ENCODE results near the gene SLC16A12.

SLC16A12 gene

GRCh38 chr10:89421018-89421476, 114.3 kb downstream of the SLC16A12 start:
- no peak for TF ChIP-seq EZH2phosphoT487 (IDR thresholded peaks at IDR 0.05; ENCODE audit: low read depth)
- no peak for TF ChIP-seq CTCF (IDR thresholded peaks at IDR 0.05; ENCODE audit: low read depth, low read length)
- 0 out of 2 replicates have a peak, but pooled peaks cover 3% of the 10 kb centered on the region for H4K20me1 ChIP-seq (ENCODE audit: insufficient read depth, low read length)

GRCh38 chr10:89419548-89419947, 115.8 kb downstream of the SLC16A12 start:
- TF ChIP-seq CTCF (IDR thresholded peaks at IDR 0.05; ENCODE audit: low read depth, low read length) (peak; percentile 37), EZH2phosphoT487 (IDR thresholded peaks at IDR 0.05; ENCODE audit: low read depth) (no peak)
- Histone ChIP-seq H3K27ac (ENCODE audit: low read length) (no peak overlapping the region), H3K36me3 (replicated peaks; ENCODE audit: low read depth, low read length) (peaks cover 25% of the 10 kb centered on the region), H3K4me1 (ENCODE audit: low read length) (peaks cover 11% of the 10 kb centered on the region; the same call in 1 of the 2 replicates), H3K9me3 (ENCODE audit: insufficient read depth, low read length) (no peaks in the 10 kb centered on the region), H3K4me3 (ENCODE audit: low read length) (no peak overlapping the region), H3K79me2 (ENCODE audit: low read length) (peaks cover 52% of the 10 kb centered on the region), H3K9ac (ENCODE audit: low read length) (no peak overlapping the region), H4K20me1 (ENCODE audit: insufficient read depth, low read length) (0 out of 2 replicates have a peak, but pooled peaks cover 3% of the 10 kb centered on the region), H3K27me3 (ENCODE audit: low read depth, low read length) (no peaks in the 10 kb centered on the region), H2AFZ (ENCODE audit: low read depth, low read length) (no peak overlapping the region), H3K4me2 (ENCODE audit: low read length) (0 out of 2 replicates have a peak overlapping the region, but pooled peaks have one; percentile 0)

More at GRCh38 chr10:89421018-89421476, 114.3 kb downstream of the SLC16A12 start:
- no peak overlapping the region for H2AFZ ChIP-seq (ENCODE audit: low read depth, low read length)
- no peak overlapping the region for H3K4me3 ChIP-seq (ENCODE audit: low read length)
- no peak overlapping the region for H3K4me2 ChIP-seq (ENCODE audit: low read length)
- peaks cover 37% of the 10 kb centered on the region for H3K79me2 ChIP-seq (ENCODE audit: low read length)
- no peaks in the 10 kb centered on the region for H3K9me3 ChIP-seq (ENCODE audit: insufficient read depth, low read length)
- no peak overlapping the region for H3K27ac ChIP-seq (ENCODE audit: low read length)
- H3K27me3 ChIP-seq (ENCODE audit: low read depth, low read length): no peaks in the 10 kb centered on the region
- peaks cover 5% of the 10 kb centered on the region; the same call in 1 of the 2 replicates for H3K4me1 ChIP-seq (ENCODE audit: low read length)
- H3K36me3 ChIP-seq (replicated peaks; ENCODE audit: low read depth, low read length): peaks cover 24% of the 10 kb centered on the region
- H3K9ac ChIP-seq (ENCODE audit: low read length): no peak overlapping the region

GRCh38 chr10:89416465-89416864, 118.9 kb downstream of the SLC16A12 start:
- Histone ChIP-seq H3K27ac (ENCODE audit: low read length) (no peak overlapping the region), H2AFZ (ENCODE audit: low read depth, low read length) (no peak overlapping the region), H3K9ac (ENCODE audit: low read length) (no peak overlapping the region), H4K20me1 (ENCODE audit: insufficient read depth, low read length) (0 out of 2 replicates have a peak, but pooled peaks cover 3% of the 10 kb centered on the region), H3K4me3 (ENCODE audit: low read length) (no peak overlapping the region), H3K27me3 (ENCODE audit: low read depth, low read length) (no peaks in the 10 kb centered on the region), H3K79me2 (ENCODE audit: low read length) (peaks cover 58% of the 10 kb centered on the region), H3K36me3 (replicated peaks; ENCODE audit: low read depth, low read length) (peaks cover 25% of the 10 kb centered on the region), H3K4me2 (ENCODE audit: low read length) (peak overlapping the region; percentile 91; the same call in 1 of the 2 replicates), H3K4me1 (ENCODE audit: low read length) (peaks cover 16% of the 10 kb centered on the region), H3K9me3 (ENCODE audit: insufficient read depth, low read length) (no peaks in the 10 kb centered on the region)
- TF ChIP-seq CTCF (IDR thresholded peaks at IDR 0.05; ENCODE audit: low read depth, low read length): no peak
- TF ChIP-seq EZH2phosphoT487 (IDR thresholded peaks at IDR 0.05; ENCODE audit: low read depth): no peak

GRCh38 chr10:89414879-89415821, 120.2 kb downstream of the SLC16A12 start:
- TF ChIP-seq CTCF (IDR thresholded peaks at IDR 0.05; ENCODE audit: low read depth, low read length): no peak
- no peak for TF ChIP-seq EZH2phosphoT487 (IDR thresholded peaks at IDR 0.05; ENCODE audit: low read depth)
- no peaks in the 10 kb centered on the region for H3K27me3 ChIP-seq (ENCODE audit: low read depth, low read length)
- H4K20me1 ChIP-seq (ENCODE audit: insufficient read depth, low read length): 0 out of 2 replicates have a peak, but pooled peaks cover 3% of the 10 kb centered on the region
- H3K36me3 ChIP-seq (replicated peaks; ENCODE audit: low read depth, low read length): peaks cover 14% of the 10 kb centered on the region
- peaks cover 16% of the 10 kb centered on the region for H3K4me1 ChIP-seq (ENCODE audit: low read length)
- peaks cover 54% of the 10 kb centered on the region for H3K79me2 ChIP-seq (ENCODE audit: low read length)
- no peaks in the 10 kb centered on the region for H3K9me3 ChIP-seq (ENCODE audit: insufficient read depth, low read length)
- peak overlapping the region; percentile 87 for H3K4me3 ChIP-seq (ENCODE audit: low read length)
- peak overlapping the region; percentile 69 for H2AFZ ChIP-seq (ENCODE audit: low read depth, low read length)
- peak overlapping the region; percentile 92 for H3K9ac ChIP-seq (ENCODE audit: low read length)
- peak overlapping the region; percentile 91 for H3K4me2 ChIP-seq (ENCODE audit: low read length)
- H3K27ac ChIP-seq (ENCODE audit: low read length): peak overlapping the region; percentile 75
